Kidney (tissue), 14 donors: ENCODE measurements around the gene AHSG. TPM values are rescaled to one million over a fixed set of nuclear protein-coding genes. Genes with fewer than 3 reads are reported as not detected.

ENCODE experiments used
- DNase-seq, 5 donors: peaks; one replicate each; pipeline ENCODE4 v3.0.0-alpha.2; 2013 to 2020
- FAIRE-seq: peaks from 2 replicates; lab custom pipeline; 2012; peaks lifted over from hg19 to GRCh38; lab: Jason Lieb, UNC
- H3K27ac ChIP-seq, 2 donors: one replicate each; pipeline ENCODE4 v1.7.0; 2013; ENCODE audit warnings: low read depth in 2 of 2, low read length in 2 of 2, inconsistent platforms in 1 of 2
- H3K27me3 ChIP-seq: one replicate; pipeline ENCODE4 v1.7.1; 2013; ENCODE audit warnings: low read length, inconsistent platforms; ENCODE audit not compliant: control insufficient read depth, insufficient read depth
- H3K36me3 ChIP-seq, 3 donors: one replicate each; pipeline versions ENCODE4 v1.7.0 to v1.7.1; 2013; ENCODE audit warnings: low read length in 3 of 3, control low read depth in 1 of 3, inconsistent platforms in 1 of 3; ENCODE audit not compliant: insufficient read depth in 3 of 3, control insufficient read depth in 2 of 3
- H3K4me1 ChIP-seq, 3 donors: one replicate each; pipeline versions ENCODE4 v1.7.0 to v1.7.1; 2013; ENCODE audit warnings: low read length in 3 of 3, inconsistent platforms in 1 of 3, low read depth in 1 of 3; ENCODE audit not compliant: control insufficient read depth in 2 of 3, insufficient read depth in 2 of 3
- H3K4me3 ChIP-seq, 3 donors: one replicate each; pipeline versions ENCODE4 v1.7.0 to v1.8.1; 2013; ENCODE audit warnings: low read length in 3 of 3, control low read depth in 1 of 3, inconsistent platforms in 1 of 3
- H3K9ac ChIP-seq, 3 donors: one replicate each; pipeline versions ENCODE4 v1.7.0 to v1.7.1; 2013; ENCODE audit warnings: low read length in 3 of 3, control low read depth in 1 of 3, inconsistent platforms in 1 of 3
- H3K9me3 ChIP-seq, 3 donors: one replicate each; pipeline versions ENCODE4 v1.7.0 to v1.7.1; 2013; ENCODE audit warnings: low read length in 3 of 3, control low read depth in 1 of 3, inconsistent platforms in 1 of 3; ENCODE audit not compliant: control insufficient read depth in 2 of 3, insufficient read depth in 1 of 3
- CTCF ChIP-seq: IDR thresholded peaks from 3 replicates; pipeline ENCODE4 v1.5.1; 2012; ENCODE audit warnings: mild to moderate bottlenecking, moderate library complexity, borderline replicate concordance; ENCODE audit not compliant: insufficient read depth; ENCODE audit errors: extremely low read depth
- intact Hi-C: fragments of 100-400 bp; cut with DNase I; formaldehyde crosslinking; loops from one replicate; pipeline ENCODE4 v1.11.1; 2022
- polyA plus RNA-seq: library from polyadenylated mRNA; stranded (reverse); fragments of 350-450 nt; fragmentation: Illumina TruSeq; extraction: RNeasy Lipid Tissue Mini Kit (QIAGEN cat#74804); gene quantifications from one replicate; pipeline ENCODE4 v1.2.3, GENCODE V29; 2014; ENCODE audit warnings: low read depth, low replicate concordance; ENCODE audit not compliant: insufficient read depth
- total RNA-seq: library from RNA; stranded (reverse); fragmentation: NEBNext Ultra II Directional; extraction: Animal tissue kit (Norgen Biotek cat#: 25700); gene quantifications from one replicate; pipeline ENCODE4 v1.2.1, GENCODE V29; 2021
- donor health status: control.
- donor health status: control.
- donor health status: control.
- donor health status: control.
- donor health status: control.
- donor health status: DM: yes; HTN: yes; CAD: no.
- donor health status: Normal renal cell carcinoma (clear cell type).

Gene AHSG
- total and polyA plus RNA-seq, 2 donors from 2014 or later, result 0.34 TPM; not detected in 1

- Histone ChIP-seq H3K27me3 (no peaks in the 10 kb centered on the region), H3K27ac (no peak overlapping the region), H3K9ac (no peak overlapping the region), H3K36me3 (no peaks in the 10 kb centered on the region), H3K9me3 (no peaks in the 10 kb centered on the region), H3K4me3 (no peak overlapping the region), H3K4me1 (peaks cover 0 to 5% (median 0%) of the 10 kb centered on the region in 3 donors)
- FAIRE-seq (no peak), DNase-seq (peak in 1 of 5 donors; percentile 2)
- intact Hi-C loops, result loop anchor here (10.0 kb wide), 1 partner anchor 639 kb away; no protein-coding TSS in a partner anchor
- TF ChIP-seq CTCF, result no peak
These were observed 891 bp downstream of the AHSG start for GRCh38 chr3:186613637-186614265.

GRCh38 chr3:186614266-186614596, 1.4 kb downstream of the AHSG start:
- no peak for TF ChIP-seq CTCF
- no peak overlapping the region for H3K9ac ChIP-seq
- H3K4me3 ChIP-seq, result no peak overlapping the region
- H3K27ac ChIP-seq, result no peak overlapping the region
- H3K36me3 ChIP-seq, result no peaks in the 10 kb centered on the region
- no peak for FAIRE-seq
- H3K4me1 ChIP-seq, result peaks cover 0 to 5% (median 0%) of the 10 kb centered on the region in 3 donors
- no peaks in the 10 kb centered on the region for H3K27me3 ChIP-seq
- H3K9me3 ChIP-seq, result no peaks in the 10 kb centered on the region
- peak in 1 of 5 donors; percentile 7 for DNase-seq
- intact Hi-C loops, result loop anchor here (10.0 kb wide), 1 partner anchor 639 kb away; no protein-coding TSS in a partner anchor

- no peaks in the 10 kb centered on the region for H3K27me3 ChIP-seq
- no peak overlapping the region for H3K27ac ChIP-seq
- H3K9me3 ChIP-seq, result no peaks in the 10 kb centered on the region
- no peaks in the 10 kb centered on the region for H3K36me3 ChIP-seq
- H3K9ac ChIP-seq, result no peak overlapping the region
- FAIRE-seq (peak; percentile 82), DNase-seq (peak in 4 of 5 donors; percentile 86 to 88 (median 88))
- intact Hi-C loops, result loop anchor here (10.0 kb wide), 1 partner anchor 640 kb away; no protein-coding TSS in a partner anchor
- peaks cover 0 to 5% (median 0%) of the 10 kb centered on the region in 3 donors for H3K4me1 ChIP-seq
- no peak overlapping the region for H3K4me3 ChIP-seq
- TF ChIP-seq CTCF, result peak; percentile 98
These were observed 2.0 kb downstream of the AHSG start for GRCh38 chr3:186614597-186615483.
